A673 (cell line): Measurements from ENCODE around the gene PPARA. TPM values are rescaled to one million over a fixed set of nuclear protein-coding genes. Genes with fewer than 3 reads are reported as not detected.
A peak's percentile ranks its signal among the peaks of the same experiment; 100 is the strongest.

Source experiments
- BruUV-seq: library from RNA; stranded (reverse); fragments of 400-500 nt; replicated peaks from 2 replicates; lab custom pipeline; 2021; lab: Mats Ljungman, UMichigan
- CTCF ChIA-PET: fragments of 300-600 bp; sonication (Branson Sonifier 250); formaldehyde crosslinking; loops from one replicate; lab custom pipeline; 2022; ENCODE audit warnings: antibody characterized with exemption; lab: Charles Lee
- POLR2A ChIA-PET: fragments of 300-600 bp; sonication (Branson Sonifier 250); formaldehyde crosslinking; loops from one replicate; lab custom pipeline; 2022; ENCODE audit warnings: antibody characterized with exemption; ENCODE audit not compliant: low non-redundant PET; lab: Charles Lee
- DNase-seq: peaks from one replicate; pipeline ENCODE4 v3.0.0-alpha.2; 2015; ENCODE audit warnings: low spot score
- H3K27ac ChIP-seq: fragments of 200-600 bp; sonication (generic); 2 replicates; pipeline ENCODE4 v1.5.1; 2016; ENCODE audit warnings: mixed run types, low read depth, mild to moderate bottlenecking, mixed read lengths, antibody characterized with exemption, low read length; ENCODE audit not compliant: poor library complexity, severe bottlenecking
- H3K27me3 ChIP-seq: fragments of 200-600 bp; sonication (generic); replicated peaks from 2 replicates; pipeline ENCODE4 v1.6.1; 2017; ENCODE audit warnings: mixed run types, low read depth, mild to moderate bottlenecking, mixed read lengths, antibody characterized with exemption, low read length; ENCODE audit not compliant: insufficient read depth, poor library complexity
- H3K36me3 ChIP-seq: fragments of 200-600 bp; sonication (generic); 2 replicates; pipeline ENCODE4 v1.6.1; 2016; ENCODE audit warnings: mixed run types, mild to moderate bottlenecking, mixed read lengths, antibody characterized with exemption, low read length; ENCODE audit not compliant: insufficient read depth, poor library complexity, severe bottlenecking
- H3K4me1 ChIP-seq: fragments of 200-600 bp; sonication (generic); 2 replicates; pipeline ENCODE4 v1.6.1; 2017; ENCODE audit warnings: mixed run types, mild to moderate bottlenecking, mixed read lengths, antibody characterized with exemption, low read length; ENCODE audit not compliant: insufficient read depth, poor library complexity, severe bottlenecking
- H3K4me3 ChIP-seq: fragments of 200-600 bp; sonication (generic); 2 replicates; pipeline ENCODE4 v1.5.1; 2016; ENCODE audit warnings: low read depth, mixed run types, mild to moderate bottlenecking, mixed read lengths, low read length; ENCODE audit not compliant: poor library complexity, severe bottlenecking
- H3K9me3 ChIP-seq: fragments of 200-600 bp; sonication (generic); 2 replicates; pipeline ENCODE4 v1.6.1; 2016; ENCODE audit warnings: mixed run types, low read depth, mild to moderate bottlenecking, mixed read lengths, antibody characterized with exemption, low read length; ENCODE audit not compliant: poor library complexity, severe bottlenecking
- CTCF ChIP-seq: fragments of 300-800, 200-600 bp; sonication (generic); conservative IDR thresholded peaks from 2 replicates; pipeline ENCODE4 v1.5.1; 2017; ENCODE audit warnings: low read depth, mild to moderate bottlenecking, antibody characterized with exemption, low read length, moderate library complexity, mixed read lengths
- EZH2 ChIP-seq: fragments of 200-600 bp; sonication (generic); IDR thresholded peaks from 2 replicates; pipeline ENCODE4 v1.6.1; 2017; ENCODE audit warnings: borderline replicate concordance, low read depth, mild to moderate bottlenecking, mixed read lengths, antibody characterized with exemption, low read length; ENCODE audit not compliant: poor library complexity, severe bottlenecking
- intact Hi-C: fragments of 100-400 bp; cut with micrococcal nuclease; formaldehyde crosslinking; loops from one replicate; pipeline ENCODE4 v1.10.0; 2022; ENCODE audit not compliant: unreplicated experiment
- total RNA-seq: library from RNA; stranded (reverse); gene quantifications from 2 replicates; pipeline ENCODE4 v1.2.3, GENCODE V29; 2021

Gene PPARA
- total RNA-seq, 1 experiment from 2014 or later: 2.0 TPM

GRCh38 chr22:46242076-46242475 is 91.8 kb downstream of the PPARA start:
- no peak for DNase-seq
- no peaks in the 10 kb centered on the region for H3K4me1 ChIP-seq
- no peak for TF ChIP-seq EZH2
- no peak for TF ChIP-seq CTCF

GRCh38 chr22:46244771-46245170 is 94.4 kb downstream of the PPARA start:
- intact Hi-C loops: no loop called here
- no peak for TF ChIP-seq CTCF
- no peak for TF ChIP-seq EZH2
- Histone ChIP-seq H3K4me3 (no peak overlapping the region), H3K27me3 (no peaks in the 10 kb centered on the region), H3K4me1 (peaks cover 5% of the 10 kb centered on the region), H3K27ac (no peak overlapping the region), H3K36me3 (peaks cover 3% of the 10 kb centered on the region), H3K9me3 (no peaks in the 10 kb centered on the region)
- POLR2A ChIA-PET: no interaction called here
- CTCF ChIA-PET: no interaction called here
- no peak for DNase-seq
- no TSS peak for BruUV-seq

More at GRCh38 chr22:46242076-46242475, 91.8 kb downstream of the PPARA start:
- intact Hi-C loops: no loop called here
- no TSS peak for BruUV-seq
- H3K36me3 ChIP-seq: peaks cover 3% of the 10 kb centered on the region
- CTCF ChIA-PET: no interaction called here
- no peak overlapping the region for H3K27ac ChIP-seq
- H3K27me3 ChIP-seq: no peaks in the 10 kb centered on the region
- no peaks in the 10 kb centered on the region for H3K9me3 ChIP-seq
- POLR2A ChIA-PET: no interaction called here
- H3K4me3 ChIP-seq: no peak overlapping the region

- no TSS peak for BruUV-seq
- intact Hi-C loops: no loop called here
- CTCF ChIA-PET: no interaction called here
These were observed 95.2 kb downstream of the PPARA start for GRCh38 chr22:46245511-46245910.

More at GRCh38 chr22:46245511-46245910, 95.2 kb downstream of the PPARA start:
- TF ChIP-seq EZH2 (no peak), CTCF (no peak)
- POLR2A ChIA-PET: no interaction called here
- Histone ChIP-seq H3K4me3 (no peak overlapping the region), H3K27ac (no peak overlapping the region), H3K27me3 (no peaks in the 10 kb centered on the region), H3K4me1 (peaks cover 5% of the 10 kb centered on the region), H3K36me3 (peaks cover 3% of the 10 kb centered on the region), H3K9me3 (no peaks in the 10 kb centered on the region)
- DNase-seq: peak; percentile 27
